ENCODE results near the gene WDR36. TPM values are rescaled to one million over a fixed set of nuclear protein-coding genes. Genes with fewer than 3 reads are reported as not detected.

WDR36 gene
- polyA plus RNA-seq, 3 donors, result 25.6 to 32.4 (median 30.7) TPM

DNA sequence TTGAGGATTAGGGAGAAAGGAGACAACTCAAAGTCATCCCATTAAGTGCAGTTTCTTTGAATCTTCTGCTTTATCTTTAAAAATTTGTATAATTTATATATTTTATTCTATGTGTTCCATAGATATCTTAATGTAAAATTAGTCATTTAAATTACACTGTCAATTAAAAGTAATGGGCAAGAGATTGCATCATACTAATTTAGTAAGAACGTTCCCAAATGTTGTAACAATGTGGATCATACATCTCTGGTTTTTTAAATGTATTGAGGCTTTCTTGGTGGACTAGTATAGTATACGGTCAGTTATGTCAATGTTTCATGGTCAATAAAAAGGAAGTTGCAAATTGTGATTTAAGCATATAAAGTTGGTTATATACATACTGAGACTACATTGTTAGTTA, 14.5 kb upstream of the WDR36 start:
- DNase-seq (ENCODE audit: extremely low read depth in 1 of 11, low read depth in 9 of 11, low spot score in 4 of 11), result no peak

GRCh38 chr5:111079846-111080245, 12.3 kb upstream of the WDR36 start:
- no peak for DNase-seq (ENCODE audit: extremely low read depth in 1 of 11, low read depth in 9 of 11, low spot score in 4 of 11)

DNA sequence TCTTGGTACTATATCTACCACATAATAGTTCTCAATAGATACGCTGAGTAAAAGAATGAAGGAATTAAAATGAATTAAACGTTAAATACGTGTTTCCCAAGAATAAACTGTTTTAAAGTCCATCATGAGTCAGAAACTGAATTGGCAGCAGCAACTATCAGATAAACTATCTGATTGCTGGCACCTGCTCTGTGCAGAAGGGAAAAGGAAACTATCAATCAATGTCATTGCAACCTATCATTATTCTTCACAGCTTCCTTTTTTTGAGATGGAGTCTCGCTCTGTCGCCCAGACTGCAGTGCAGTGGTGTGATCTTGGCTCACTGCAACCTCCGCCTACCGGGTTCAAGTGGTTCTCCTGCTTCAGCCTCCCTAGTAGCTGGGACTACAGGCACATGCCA, 8.8 kb upstream of the WDR36 start:
- DNase-seq (ENCODE audit: extremely low read depth in 1 of 11, low read depth in 9 of 11, low spot score in 4 of 11), result no peak

DNA sequence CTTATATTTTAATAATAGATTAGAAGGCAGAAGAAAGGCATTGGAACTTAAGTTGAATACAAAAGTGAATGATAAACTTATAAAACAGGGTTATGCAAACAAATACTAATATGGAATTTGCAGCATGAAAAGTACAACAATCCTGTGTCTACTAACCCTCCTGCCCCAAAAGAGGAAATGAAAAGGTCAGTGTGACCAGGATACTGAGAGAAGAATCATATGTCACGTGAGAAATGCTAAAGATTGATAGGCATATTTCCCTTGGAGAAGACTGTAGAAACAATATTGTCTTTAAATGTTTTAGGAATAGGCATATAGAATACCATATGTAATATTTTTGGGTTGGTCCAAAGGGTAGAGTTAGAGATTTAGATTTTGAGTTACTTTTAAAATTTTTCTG, 3.8 kb downstream of the WDR36 start:
- DNase-seq (ENCODE audit: extremely low read depth in 1 of 11, low read depth in 9 of 11, low spot score in 4 of 11), result no peak

GRCh38 chr5:111099058-111099778, 7.1 kb downstream of the WDR36 start:
- no peak for DNase-seq (ENCODE audit: extremely low read depth in 1 of 11, low read depth in 9 of 11, low spot score in 4 of 11)

GRCh38 chr5:111106320-111106948, 14.3 kb downstream of the WDR36 start:
- DNase-seq (ENCODE audit: extremely low read depth in 1 of 11, low read depth in 9 of 11, low spot score in 4 of 11), result no peak

DNA sequence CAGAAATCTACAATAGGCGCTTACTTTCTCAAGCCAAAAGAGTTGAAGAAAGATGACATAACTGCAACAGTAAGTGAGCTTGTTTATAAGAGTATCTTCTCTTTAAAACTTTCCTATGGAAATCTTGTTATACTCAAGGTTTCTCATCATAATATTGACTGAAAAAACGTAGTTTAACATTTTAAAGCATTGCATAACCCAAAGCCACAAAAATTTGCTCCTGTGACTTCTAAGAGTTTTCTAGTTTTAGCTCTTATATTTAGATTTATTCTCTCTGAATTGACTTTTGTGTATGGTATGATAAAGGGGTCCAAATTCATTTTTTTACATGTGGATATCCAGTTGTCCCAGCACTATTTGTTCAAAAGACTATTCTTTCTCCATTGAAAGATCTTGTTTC, 15.2 kb downstream of the WDR36 start:
- DNase-seq (ENCODE audit: extremely low read depth in 1 of 11, low read depth in 9 of 11, low spot score in 4 of 11), result no peak

GRCh38 chr5:111111956-111112355, 19.8 kb downstream of the WDR36 start:
- DNase-seq (ENCODE audit: extremely low read depth in 1 of 11, low read depth in 9 of 11, low spot score in 4 of 11), result no peak

DNA sequence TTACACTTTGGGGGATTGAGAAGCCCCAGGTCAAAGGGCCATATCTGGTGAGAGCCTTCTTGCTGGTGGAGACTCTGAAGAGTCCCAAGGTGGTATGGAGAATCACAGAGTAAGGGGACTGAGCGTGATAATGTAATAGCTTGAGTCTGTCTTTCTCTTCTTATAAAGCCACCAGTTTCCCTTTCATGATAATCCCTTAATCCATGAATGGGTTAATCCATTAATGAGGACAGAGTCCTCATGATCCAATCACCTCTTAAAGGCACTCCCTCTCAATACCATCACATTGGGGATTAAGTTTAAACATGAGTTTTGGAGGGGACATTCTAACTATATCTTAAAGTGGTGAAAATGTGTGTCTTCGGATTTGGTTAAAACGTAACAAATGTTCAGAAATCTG, 21.5 kb downstream of the WDR36 start:
- no peak for DNase-seq (ENCODE audit: extremely low read depth in 1 of 11, low read depth in 9 of 11, low spot score in 4 of 11)

GRCh38 chr5:111115229-111115628, 23.1 kb downstream of the WDR36 start:
- DNase-seq (ENCODE audit: extremely low read depth in 1 of 11, low read depth in 9 of 11, low spot score in 4 of 11), result no peak

- DNase-seq (ENCODE audit: extremely low read depth in 1 of 11, low read depth in 9 of 11, low spot score in 4 of 11), result no peak
Observed at GRCh38 chr5:111116550-111116949, 24.4 kb downstream of the WDR36 start.

- no peak for DNase-seq (ENCODE audit: extremely low read depth in 1 of 11, low read depth in 9 of 11, low spot score in 4 of 11)
Observed at GRCh38 chr5:111117136-111117535, 25.0 kb downstream of the WDR36 start.

DNA sequence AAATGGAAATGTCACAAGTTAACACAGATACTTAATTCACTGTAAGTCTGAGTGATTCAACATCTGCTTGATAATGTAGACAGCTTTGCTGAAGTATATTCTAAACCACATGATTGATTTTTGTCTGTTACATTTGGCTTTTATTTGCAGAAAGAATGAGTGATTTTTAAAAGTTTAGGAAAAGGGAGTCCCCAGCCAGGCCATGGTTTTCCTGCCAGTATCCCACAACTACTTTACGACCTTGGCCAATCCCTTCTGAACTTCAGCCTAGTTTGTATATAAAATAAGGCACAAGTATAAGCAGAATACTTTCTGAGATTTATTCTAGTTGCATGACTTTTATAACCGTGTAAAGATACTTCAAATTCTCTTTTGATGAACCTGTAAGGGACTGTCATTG, 27.1 kb downstream of the WDR36 start:
- no peak for DNase-seq (ENCODE audit: extremely low read depth in 1 of 11, low read depth in 9 of 11, low spot score in 4 of 11)

DNA sequence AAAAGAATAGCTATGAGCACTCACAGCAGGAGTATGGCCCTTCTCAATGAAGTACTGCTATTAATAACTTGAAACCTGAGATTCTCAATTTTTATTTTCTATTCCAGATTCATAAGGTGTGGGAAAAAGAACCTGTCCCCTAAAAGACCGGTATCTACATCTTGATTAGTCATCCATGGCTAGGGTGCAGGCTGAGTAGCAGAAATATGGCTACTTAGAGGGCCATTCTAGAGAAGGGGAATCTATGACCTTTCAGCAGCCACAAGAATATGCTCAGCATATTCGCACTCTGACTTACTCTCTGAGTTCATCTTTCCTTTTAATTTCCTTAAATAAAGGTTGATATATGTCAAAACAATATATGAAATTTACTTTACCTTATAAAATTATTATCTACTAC, 27.7 kb downstream of the WDR36 start:
- DNase-seq (ENCODE audit: extremely low read depth in 1 of 11, low read depth in 9 of 11, low spot score in 4 of 11), result no peak

DNA sequence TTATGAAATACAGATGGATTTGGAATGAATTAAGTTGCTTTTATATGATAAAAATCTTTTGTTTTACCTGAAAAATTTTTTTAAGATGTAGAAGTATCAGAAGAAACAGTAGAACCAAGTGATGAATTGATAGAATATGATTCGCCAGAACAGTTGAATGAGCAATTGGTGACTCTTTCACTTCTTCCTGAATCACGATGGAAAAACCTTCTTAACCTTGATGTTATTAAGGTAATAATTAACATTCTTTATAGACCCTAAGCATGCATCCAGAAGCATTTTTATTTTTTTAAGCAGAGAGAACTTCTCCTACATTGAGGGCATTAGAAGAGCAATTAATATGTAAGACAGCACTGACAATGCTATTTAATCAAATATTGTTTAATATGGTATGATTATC, 28.8 kb downstream of the WDR36 start:
- no peak for DNase-seq (ENCODE audit: extremely low read depth in 1 of 11, low read depth in 9 of 11, low spot score in 4 of 11)

DNA sequence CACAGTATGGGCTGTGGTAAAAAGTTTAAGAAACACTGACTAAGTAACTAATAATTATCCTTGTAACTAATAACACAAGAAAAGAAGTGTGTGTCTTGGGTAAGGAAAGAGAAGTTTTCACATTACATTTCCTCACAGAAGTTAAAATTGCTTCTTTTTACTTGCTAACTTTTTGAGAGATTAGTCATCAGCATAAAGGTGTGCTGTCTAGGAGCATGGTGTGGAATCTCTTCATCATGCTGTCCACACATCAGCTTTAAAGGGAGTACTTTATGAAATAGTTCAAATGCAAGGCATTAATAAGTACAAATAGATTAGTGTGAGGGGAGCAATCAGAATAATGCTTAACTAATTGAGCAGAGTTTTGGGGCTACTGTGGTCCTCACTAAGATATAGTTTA, 29.8 kb downstream of the WDR36 start:
- DNase-seq (ENCODE audit: extremely low read depth in 1 of 11, low read depth in 9 of 11, low spot score in 4 of 11), result no peak

DNA sequence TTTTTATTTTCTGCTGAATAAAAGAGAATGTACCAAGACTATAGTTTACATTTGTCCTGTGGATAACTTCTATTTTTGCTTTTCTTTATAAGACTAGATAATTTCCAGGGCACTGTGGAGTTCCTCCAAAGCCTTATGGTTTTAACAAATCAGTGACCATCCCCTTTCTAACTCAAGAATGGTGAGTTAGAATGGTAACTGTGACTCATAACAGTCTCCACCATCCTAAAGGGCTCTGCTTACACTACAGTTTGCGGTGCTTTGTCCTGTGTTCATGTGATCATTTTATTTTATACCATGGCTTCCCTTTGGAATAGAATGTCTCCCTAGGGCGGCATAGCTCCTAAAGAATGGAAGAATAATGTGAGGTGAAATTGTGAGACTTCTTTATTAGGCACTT, 30.2 kb downstream of the WDR36 start:
- no peak for DNase-seq (ENCODE audit: extremely low read depth in 1 of 11, low read depth in 9 of 11, low spot score in 4 of 11)

DNA sequence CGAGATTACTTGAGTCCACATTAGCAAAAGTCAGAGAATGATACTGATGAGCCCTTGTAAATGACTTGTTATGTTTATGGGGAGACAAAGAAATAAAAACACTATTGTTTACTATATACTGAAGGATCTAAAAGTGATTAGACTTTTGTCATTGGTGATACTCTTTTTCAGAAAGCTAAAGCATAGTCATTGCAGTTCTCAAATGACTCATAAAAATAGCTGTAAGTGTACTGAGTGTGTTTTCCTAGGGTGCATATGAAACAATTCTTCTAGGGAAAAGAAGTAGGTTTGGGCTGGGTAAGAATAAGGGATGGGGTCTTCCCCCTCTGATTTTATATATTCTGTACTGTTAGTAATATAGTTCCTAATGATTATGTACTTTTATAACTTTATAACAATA, 32.6 kb downstream of the WDR36 start:
- DNase-seq (ENCODE audit: extremely low read depth in 1 of 11, low read depth in 9 of 11, low spot score in 4 of 11), result no peak

GRCh38 chr5:111126896-111127295, 34.7 kb downstream of the WDR36 start:
- DNase-seq (ENCODE audit: extremely low read depth in 1 of 11, low read depth in 9 of 11, low spot score in 4 of 11), result no peak

- DNase-seq (ENCODE audit: extremely low read depth in 1 of 11, low read depth in 9 of 11, low spot score in 4 of 11), result no peak
Observed at GRCh38 chr5:111127453-111128195, 35.5 kb downstream of the WDR36 start.

Measured in renal cortex interstitium (tissue), 11 donors.